ENCODE data around the gene ADD3.

DNA sequence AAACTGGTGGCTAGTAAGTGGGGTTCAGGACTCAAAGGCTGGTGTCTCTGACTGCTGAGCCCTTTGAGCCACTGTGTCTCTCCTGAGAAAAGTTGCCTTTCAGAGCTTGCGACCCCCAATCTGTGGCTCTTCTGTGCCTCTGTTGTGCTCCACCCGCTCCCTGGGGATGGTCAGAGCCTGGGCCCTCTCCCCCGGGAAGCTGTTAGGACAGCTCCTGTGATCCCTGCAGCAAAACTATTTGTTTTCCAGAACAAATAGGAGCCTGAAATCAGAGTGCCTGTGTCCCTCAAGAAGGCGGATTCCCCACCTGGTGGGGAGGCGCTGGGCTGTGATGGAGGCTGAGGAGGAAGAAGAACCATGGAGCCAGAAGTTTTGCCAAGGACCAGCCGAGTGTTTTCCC lies 143.2 kb downstream of the ADD3 start:
- TF ChIP-seq CTCF (conservative IDR thresholded peaks at IDR 0.05 in 1 of 2, IDR thresholded peaks at IDR 0.05 in 1 of 2; ENCODE audit: extremely low read depth in 1 of 2, insufficient read depth in 1 of 2, low read depth in 1 of 2, low read length in 2 of 2) (no peak), EZH2 (IDR thresholded peaks at IDR 0.05; ENCODE audit: borderline replicate concordance, low read length) (no peak)

Data from mammary epithelial cell (primary cell).